Activated gamma-delta T cell treated with Interleukin-2 at 50 U/mL for 16 hours (primary cell): Measurements from ENCODE around the gene CEMIP2.
"Not testable (repeated sequence)": the region's sequence is repeated elsewhere in the genome, so short reads cannot be mapped to it uniquely, and the experiment has no call there.

Experiments used
- DNase-seq: peaks from one replicate; pipeline ENCODE4 v3.0.0-alpha.2; 2020

The CEMIP2 gene

GRCh38 chr9:71675105-71675856, 93.0 kb downstream of the CEMIP2 start:
- no peak for DNase-seq

DNA sequence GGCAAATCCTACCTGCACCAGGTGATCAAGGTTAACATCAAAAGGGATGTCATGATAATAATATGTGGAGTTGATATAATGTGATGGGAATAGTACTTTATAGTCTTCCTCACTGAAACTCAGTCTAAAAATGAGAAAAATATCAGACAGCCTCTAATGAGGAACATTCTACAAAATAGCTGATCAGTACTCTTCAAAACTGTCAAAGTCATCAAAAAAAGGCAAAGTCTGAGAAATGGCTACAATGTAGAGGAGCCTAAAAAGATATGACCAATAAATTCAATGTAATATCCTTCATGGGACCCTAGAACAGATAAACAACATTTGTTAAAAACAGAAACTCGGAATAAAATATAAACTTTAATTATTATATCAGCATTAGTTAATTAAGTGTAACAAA, 95.7 kb downstream of the CEMIP2 start:
- DNase-seq, result no peak

DNA sequence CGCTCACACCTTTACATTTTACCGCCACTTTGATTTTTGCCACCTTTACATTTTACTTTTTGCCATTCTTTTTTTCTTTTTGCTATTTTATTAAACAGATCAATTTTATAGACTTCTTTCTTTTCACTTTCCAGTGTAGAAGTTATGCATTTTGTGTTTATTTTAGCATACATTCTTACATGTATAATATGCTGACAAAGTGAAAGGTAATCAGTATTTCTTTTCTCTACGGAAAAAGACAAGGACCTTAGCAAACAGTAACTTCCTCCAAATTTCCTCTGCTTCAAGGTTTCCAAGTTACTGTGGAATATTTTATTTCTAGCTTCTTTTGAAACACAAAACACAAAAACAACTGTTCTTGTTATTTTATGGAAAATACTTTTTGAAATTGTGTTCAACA, 97.0 kb downstream of the CEMIP2 start:
- DNase-seq, result no peak

- no peak for DNase-seq
These were observed 98.2 kb downstream of the CEMIP2 start for GRCh38 chr9:71670121-71670520.

DNA sequence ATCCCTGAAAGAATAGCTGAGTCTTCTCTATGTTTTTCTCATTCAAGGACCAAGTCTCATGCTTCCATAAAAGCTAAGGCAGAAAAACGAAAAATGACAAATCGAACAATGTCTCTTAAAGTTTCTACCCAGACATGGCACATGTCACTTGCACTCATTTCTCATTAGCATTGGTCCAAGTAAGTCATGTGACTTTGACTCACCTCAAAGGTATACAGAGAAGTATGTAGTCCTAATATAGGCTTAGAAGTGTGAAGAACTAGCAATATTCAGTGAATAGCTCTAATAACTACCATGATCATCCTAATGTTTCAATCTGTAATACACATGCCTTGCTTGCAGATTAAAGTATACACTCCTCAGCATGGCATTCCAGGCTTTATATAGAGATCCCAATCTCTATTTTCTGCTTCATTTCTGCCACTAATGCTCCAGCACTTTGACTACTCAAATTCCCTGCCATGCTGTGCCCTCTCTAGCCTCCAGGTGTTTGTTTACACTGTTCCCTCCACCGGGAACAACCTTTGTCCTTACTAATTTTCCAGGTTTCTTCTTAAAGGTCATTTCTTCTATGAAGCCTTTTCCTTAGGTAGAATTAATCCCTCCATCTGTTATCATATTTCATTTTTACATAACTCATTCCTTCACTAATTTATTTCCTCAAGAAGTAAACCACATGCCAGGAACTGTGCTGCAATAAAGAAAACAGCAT, 98.9 kb downstream of the CEMIP2 start:
- DNase-seq, result no peak

DNA sequence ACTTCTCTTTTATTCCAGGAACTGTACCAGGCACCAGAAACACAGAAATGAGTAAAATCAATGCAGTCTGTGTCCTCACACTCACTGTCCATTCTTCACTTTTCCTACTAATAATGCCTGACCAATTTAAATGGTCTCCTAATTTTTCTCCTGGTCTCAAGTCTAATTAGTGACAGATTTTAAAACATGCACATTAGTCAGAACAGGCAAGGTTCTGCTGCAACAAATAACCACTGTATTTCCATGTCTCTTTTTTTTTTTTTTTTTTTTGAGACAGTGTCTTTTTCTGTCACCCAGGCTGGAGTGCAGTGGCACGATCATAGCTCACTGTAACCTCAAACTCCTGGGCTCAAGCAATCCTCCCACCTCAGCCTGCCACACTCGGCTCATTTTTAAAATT, 99.6 kb downstream of the CEMIP2 start:
- no peak for DNase-seq

DNA sequence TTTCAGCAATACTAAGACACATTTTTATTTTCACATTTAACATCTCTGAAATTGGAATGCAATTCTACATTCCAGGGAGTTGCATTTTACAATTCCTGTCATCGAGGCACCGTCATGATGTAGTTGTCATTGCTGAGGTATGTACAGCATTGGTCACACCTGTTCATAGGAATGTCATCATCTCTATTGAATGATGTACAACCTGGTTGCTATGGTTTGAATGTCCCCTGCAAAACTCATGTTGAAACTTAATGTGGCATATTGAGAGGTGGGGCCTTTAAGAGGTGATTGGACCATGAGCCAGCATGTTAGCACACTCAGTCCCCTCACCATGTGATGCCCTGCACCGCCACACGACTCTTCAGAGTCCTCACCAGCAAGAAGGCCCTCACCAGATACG, 103.1 kb downstream of the CEMIP2 start:
- DNase-seq, result no peak

GRCh38 chr9:71664566-71664965, 103.7 kb downstream of the CEMIP2 start:
- no peak for DNase-seq

DNA sequence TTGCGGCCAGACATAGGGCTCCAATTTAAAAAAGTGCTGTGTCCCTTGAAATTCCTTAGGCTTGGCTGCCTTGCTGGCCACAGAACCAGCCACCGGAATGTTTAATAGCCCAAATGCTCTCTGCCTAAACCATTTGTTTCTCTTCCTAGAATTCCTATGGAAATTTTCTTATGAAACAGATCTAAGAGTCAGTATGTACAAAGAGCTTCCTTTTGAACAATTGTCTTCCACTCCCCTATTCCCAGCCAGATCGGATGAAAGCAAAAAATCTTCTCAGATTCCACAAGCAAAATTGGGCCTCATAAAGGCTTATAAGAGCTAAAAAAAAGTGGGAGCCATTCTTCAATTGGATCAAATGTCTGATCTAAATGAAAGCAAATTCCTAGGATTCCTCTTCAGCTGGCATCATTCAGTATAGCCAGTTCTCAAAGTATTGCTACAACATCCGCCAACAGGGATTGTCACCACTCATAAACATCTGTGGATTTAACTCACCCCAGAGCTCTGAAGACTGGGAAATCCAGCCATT, 104.3 kb downstream of the CEMIP2 start:
- no peak for DNase-seq

- no peak for DNase-seq
These were observed 105.1 kb downstream of the CEMIP2 start for GRCh38 chr9:71663216-71663615.

DNA sequence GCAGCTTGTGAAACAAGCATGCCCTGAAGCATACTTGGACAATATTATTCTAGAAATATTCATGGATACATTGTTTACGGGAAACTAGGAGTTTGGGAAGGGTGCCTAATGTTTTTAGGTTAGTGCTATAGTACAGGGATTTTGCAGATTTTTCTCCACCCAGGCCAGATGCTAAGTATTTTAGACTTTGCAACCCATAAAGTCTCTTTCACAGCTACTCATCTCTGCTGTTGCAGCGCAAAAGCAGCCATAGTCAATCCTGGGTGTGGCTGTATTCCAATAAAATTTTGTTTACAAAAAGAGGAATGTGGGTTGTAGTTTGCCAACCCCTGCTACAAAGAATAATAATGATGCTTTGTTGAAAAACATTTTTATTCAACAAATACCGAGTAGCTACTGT, 106.2 kb downstream of the CEMIP2 start:
- DNase-seq, result no peak

GRCh38 chr9:71657276-71657675, 111.0 kb downstream of the CEMIP2 start:
- DNase-seq, result not testable (repeated sequence)

DNA sequence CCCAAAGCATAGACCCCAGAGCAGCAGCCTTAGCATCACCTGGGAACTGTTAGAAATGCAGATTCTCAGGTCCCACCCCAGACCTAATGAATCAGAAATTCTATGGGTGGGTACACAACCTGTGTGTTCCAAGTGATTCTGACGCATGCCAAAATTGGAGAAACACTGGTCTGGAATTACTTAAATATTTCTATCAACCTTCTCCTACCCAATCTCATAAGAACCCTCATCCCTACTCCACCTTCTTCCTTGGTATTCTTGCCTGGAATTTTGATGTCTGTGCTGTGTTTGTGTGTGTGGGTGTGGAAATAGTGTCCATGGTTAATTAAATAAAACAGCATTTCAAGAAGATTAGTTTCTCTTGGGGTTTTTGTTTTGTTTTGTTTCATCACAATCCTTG, 111.8 kb downstream of the CEMIP2 start:
- no peak for DNase-seq

DNA sequence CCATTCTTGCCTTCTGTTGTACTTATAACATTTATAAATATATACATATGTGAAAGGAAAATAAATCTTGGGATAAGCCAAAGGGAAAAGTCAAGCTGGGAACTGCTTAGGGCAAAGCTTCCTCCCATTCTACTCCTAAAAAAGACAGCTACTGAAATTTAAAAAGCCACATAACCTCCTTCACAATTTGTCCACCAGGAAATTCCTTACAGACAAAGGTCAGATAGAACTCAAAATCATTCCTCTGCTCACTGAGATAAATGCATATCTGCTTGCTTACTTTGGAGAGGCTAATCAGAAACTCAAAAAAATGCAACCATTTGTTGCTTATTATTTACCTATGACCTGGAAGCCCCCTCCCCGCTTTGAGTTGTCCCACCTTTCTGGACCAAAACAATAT, 112.5 kb downstream of the CEMIP2 start:
- no peak for DNase-seq

- no peak for DNase-seq
These were observed 113.2 kb downstream of the CEMIP2 start for GRCh38 chr9:71655141-71655540.

DNA sequence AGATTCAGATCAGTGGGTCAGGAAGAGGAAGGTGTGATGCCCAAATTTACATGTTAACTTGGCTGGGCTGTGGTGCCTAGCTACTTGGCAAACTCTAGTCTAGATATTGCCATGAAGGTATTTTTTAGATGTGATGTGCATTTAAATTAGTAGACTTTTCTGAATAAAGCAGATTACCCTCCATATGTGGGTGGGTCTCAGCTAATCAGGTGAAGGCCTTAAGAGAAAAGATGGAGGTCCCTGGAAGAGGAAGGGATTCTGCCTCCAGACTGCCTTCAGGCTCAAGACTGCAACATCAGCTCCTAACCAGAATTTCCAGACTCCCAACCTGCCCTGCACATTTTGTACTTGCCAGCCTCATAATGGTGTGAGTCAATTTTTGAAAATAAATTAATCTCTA, 115.8 kb downstream of the CEMIP2 start:
- no peak for DNase-seq

- DNase-seq, result no peak
These were observed 119.9 kb downstream of the CEMIP2 start for GRCh38 chr9:71648453-71648852.

- DNase-seq, result peak; percentile 14
These were observed 121.2 kb downstream of the CEMIP2 start for GRCh38 chr9:71647094-71647591.

GRCh38 chr9:71646131-71646530, 122.2 kb downstream of the CEMIP2 start:
- DNase-seq, result no peak

DNA sequence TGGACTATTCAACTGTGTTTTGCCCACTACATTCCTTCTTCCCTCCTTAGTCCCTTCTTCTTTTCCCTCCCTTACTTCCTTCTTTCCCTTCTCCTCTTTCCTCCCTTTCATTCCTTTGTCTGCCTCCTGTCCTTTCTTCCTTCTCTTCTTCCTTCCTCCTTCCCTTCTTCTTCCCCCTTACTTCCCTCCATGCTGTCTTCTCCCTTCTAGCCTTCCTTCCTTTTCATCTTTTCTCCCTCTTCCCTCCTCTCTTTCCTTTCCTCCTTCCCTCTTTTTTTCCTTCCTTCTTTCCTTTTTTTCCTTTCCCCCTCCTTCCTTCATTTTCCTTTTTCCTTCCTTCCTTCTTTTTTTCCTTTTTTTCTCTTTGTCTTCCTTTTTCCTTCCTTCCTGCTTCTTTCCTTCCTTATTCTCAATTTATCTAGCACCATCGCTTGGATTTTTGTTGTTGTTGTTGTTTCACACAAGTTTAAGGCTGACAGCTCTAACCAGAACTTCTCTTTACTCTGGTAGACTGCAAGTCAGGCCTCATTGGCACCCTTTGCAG, 123.4 kb downstream of the CEMIP2 start:
- DNase-seq, result no peak

GRCh38 chr9:71643330-71643729, 125.0 kb downstream of the CEMIP2 start:
- DNase-seq, result no peak

DNA sequence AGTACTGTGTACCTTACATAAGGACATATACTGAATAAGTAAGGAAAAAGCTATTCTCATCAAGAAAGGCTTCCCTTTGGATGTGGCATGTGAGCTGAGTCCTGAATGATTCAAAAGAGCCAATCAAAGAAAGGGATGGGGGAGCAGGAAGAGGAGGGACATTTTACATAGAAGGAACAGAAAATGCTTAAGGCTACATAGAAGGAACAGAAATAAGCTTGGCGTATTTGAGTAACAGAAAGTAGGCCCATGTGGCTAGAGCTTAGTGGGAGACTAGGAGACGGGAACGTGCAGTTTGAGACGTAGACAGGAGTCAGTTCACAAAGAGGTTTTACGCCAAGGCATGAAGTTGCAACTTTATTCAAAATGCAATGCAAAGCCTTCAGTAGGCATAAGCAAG, 126.3 kb downstream of the CEMIP2 start:
- DNase-seq, result no peak

GRCh38 chr9:71638627-71639026, 129.7 kb downstream of the CEMIP2 start:
- no peak for DNase-seq

DNA sequence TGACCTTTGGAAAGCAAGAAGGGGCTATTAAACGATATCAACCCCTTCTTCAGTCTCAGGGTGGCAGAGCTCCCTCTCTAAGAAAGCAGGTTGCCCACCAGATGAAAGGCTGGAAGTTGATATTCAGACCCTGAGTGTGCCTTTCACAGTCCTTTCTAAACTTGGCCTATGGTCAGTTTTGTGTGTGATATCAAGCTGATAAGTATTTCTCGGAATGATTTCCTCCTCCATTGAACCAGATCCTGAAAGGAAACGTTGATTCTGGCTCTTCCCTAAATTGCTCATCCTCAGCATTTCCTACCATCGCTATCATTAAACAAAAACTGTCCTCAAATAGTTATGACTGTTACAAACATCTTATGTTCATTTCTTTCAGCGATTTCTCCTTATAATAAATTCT, 130.4 kb downstream of the CEMIP2 start:
- no peak for DNase-seq
